RWPE1 (cell line): ENCODE data around the gene SRRM3.

Source experiments
- CTCF ChIA-PET: fragments of 350-600 bp; sonication (Branson Sonifier 250); formaldehyde crosslinking; extraction: SDS; loops from one replicate; lab custom pipeline; 2021; lab: Yijun Ruan, JAX
- POLR2A ChIA-PET: fragments of 400-600 bp; formaldehyde crosslinking; extraction: SDS; loops from one replicate; lab custom pipeline; 2020; ENCODE audit warnings: antibody characterized with exemption; ENCODE audit not compliant: low non-redundant PET; lab: Yijun Ruan, JAX
- DNase-seq: peaks from one replicate; pipeline ENCODE4 v3.0.0; 2012; ENCODE audit warnings: low spot score
- H3K27ac ChIP-seq: fragments of 450-650 bp; 2 replicates; pipeline ENCODE4 v1.5.1; 2017
- CTCF ChIP-seq: fragments of 450-650 bp; conservative IDR thresholded peaks from 2 replicates; pipeline ENCODE4 v1.5.1; 2017; ENCODE audit warnings: low read depth, mild to moderate bottlenecking

Gene SRRM3

GRCh38 chr7:76230214-76230613 lies 28.5 kb downstream of the SRRM3 start:
- no peak for TF ChIP-seq CTCF
- no peak for DNase-seq
- CTCF ChIA-PET: no interaction called here
- no peak overlapping the region for H3K27ac ChIP-seq
- POLR2A ChIA-PET: no interaction called here

DNA sequence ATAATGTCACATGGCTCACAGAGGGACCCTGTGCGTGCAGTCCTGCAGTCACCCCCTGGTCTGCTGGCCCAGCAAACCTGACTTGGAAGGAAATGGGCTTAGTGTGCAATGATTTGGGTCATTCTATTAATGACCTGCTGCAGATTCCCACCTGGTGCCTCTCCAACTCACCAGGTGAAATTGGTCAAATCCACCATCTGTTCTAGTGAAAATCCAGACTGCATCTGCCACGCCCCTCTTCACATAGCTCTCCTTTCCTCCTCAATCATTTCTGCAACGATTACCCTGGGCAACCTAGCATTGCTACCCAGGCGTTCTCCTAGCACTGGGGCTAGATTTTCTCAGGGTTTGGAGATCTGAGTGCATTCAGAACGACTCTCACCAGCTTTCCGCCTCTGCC lies 29.4 kb downstream of the SRRM3 start:
- ChIA-PET POLR2A (no interaction called here), CTCF (no interaction called here)
- no peak overlapping the region for H3K27ac ChIP-seq
- no peak for DNase-seq
- no peak for TF ChIP-seq CTCF

GRCh38 chr7:76231583-76231982 lies 29.9 kb downstream of the SRRM3 start:
- POLR2A ChIA-PET: interaction anchor here (0.7 kb wide), 1 partner anchor 19 kb away, joined by 3 read pairs; no protein-coding TSS in a partner anchor
- CTCF ChIA-PET: no interaction called here

DNA sequence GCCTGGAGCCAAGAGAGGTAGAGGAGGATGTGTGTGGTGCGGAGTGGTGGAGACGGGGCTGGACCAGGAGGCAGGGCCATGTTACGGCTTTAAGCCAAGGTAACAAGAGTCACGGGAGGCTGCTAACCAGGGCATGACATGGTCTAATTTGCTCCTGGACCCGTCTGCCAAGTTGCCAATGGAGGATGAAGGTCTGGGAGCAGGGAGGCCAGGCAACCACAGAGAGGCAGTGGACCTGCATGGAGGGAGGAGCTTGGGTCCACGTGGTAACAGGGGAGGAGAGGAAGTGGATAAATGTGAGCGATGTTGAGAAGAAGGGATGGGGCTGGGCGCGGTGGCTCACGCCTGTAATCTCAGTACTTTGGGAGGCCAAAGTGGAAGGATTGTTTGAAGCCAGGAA lies 31.0 kb downstream of the SRRM3 start:
- ChIA-PET CTCF (no interaction called here), POLR2A (interaction anchor here (0.6 kb wide), 1 partner anchor 41 kb away, joined by 3 read pairs; no protein-coding TSS in a partner anchor)
- TF ChIP-seq CTCF: no peak
- DNase-seq: no peak
- no peak overlapping the region for H3K27ac ChIP-seq

More at GRCh38 chr7:76231583-76231982, 29.9 kb downstream of the SRRM3 start:
- DNase-seq: no peak
- no peak overlapping the region for H3K27ac ChIP-seq
- no peak for TF ChIP-seq CTCF

DNA sequence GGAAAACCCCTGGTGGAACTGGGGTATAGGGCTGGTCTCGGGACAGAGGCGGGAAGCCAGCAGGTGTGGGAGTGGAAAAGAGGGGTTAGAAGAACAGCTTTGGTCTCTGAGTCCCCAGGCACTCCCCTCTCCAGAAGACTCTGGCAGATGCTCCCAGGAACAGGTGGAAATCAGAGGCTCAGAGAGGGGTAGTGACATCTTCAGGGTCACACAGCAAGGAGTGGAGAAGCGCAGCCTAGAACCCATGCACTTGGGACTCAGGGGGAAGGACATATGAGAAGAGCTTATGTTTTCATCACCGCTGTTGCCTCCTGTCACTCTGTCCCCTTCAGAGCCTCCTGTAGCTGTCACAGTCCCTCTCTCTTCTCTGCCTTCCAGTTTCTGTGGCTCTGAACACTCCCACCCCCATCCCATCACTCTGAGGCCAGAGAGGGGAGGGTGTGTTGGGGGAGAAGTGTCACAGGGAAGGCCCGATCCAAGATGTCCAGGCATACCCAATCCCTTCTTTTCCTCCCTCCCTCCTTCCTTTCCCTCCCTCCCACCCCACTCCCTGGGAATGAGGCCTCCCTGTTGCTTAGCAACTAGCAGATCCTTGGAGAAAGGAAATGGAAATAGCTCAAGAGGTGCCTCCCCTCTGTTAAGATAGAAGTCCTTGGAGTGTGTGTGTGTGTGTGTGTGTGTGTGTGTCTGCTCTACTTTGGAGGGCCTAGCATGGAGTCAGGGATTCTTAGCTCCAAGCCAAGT lies 32.0 kb downstream of the SRRM3 start:
- no peak for DNase-seq
- no peak for TF ChIP-seq CTCF
- CTCF ChIA-PET: interaction anchor here (1.3 kb wide), 1 partner anchor 55 kb away, joined by 7 read pairs; no protein-coding TSS in a partner anchor
- POLR2A ChIA-PET: no interaction called here
- H3K27ac ChIP-seq: no peak overlapping the region

DNA sequence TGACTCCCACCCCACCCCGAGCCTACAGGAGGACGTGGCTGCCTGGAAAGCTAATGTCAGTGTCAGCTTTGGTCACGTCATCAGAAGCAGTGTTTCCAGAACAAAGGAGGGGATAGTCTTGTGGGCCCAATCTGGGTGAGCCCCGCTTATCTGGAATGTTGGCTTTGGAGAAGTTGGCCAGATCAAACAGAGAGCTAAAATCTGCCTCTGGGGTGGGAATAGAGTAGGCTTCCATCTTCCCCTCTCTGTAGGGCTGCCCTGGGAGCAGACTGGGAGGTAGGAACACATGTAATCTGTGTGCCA lies 32.5 kb downstream of the SRRM3 start:
- TF ChIP-seq CTCF: no peak
- no peak overlapping the region for H3K27ac ChIP-seq
- DNase-seq: no peak
- CTCF ChIA-PET: interaction anchor here (1.3 kb wide), 2 partner anchors 32 to 56 kb away, joined by 3 to 7 read pairs; partner anchors contain the start of gene SRRM3
- POLR2A ChIA-PET: no interaction called here
